GM12891 (cell line): ENCODE results near the gene KIF26A.

Experiments
- POLR2A ChIP-seq: IDR thresholded peaks from 2 replicates; pipeline ENCODE4 v1.6.1; 2011; ENCODE audit warnings: low read depth, low read length, control low read depth
- POLR2AphosphoS5 ChIP-seq: IDR thresholded peaks from 2 replicates; pipeline ENCODE4 v1.6.1; 2011; ENCODE audit warnings: low read depth, low read length, control low read depth

GRCh38 chr14:104197449-104198247, 59.3 kb downstream of the KIF26A start:
- TF ChIP-seq POLR2A (no peak), POLR2AphosphoS5 (no peak)
